Large intestine (tissue), 3 donors: ENCODE measurements around the gene POP4. TPM values are rescaled to one million over a fixed set of nuclear protein-coding genes. Genes with fewer than 3 reads are reported as not detected.

Experiments used
- DNase-seq, 2 donors: peaks; one replicate each; pipeline versions ENCODE4 v3.0.0 to v3.0.0-alpha.2; 2013
- H3K27ac ChIP-seq: one replicate; pipeline ENCODE4 v1.5.1; 2013; ENCODE audit warnings: low read length
- H3K27me3 ChIP-seq: 2 replicates; pipeline ENCODE4 v1.6.1; 2013; ENCODE audit warnings: low read length; ENCODE audit not compliant: control insufficient read depth, insufficient read depth
- H3K36me3 ChIP-seq: 2 replicates; pipeline ENCODE4 v1.6.1; 2013; ENCODE audit warnings: low read length; ENCODE audit not compliant: control insufficient read depth, insufficient read depth
- H3K4me1 ChIP-seq: one replicate; pipeline ENCODE4 v1.6.1; 2013; ENCODE audit warnings: low read length; ENCODE audit not compliant: control insufficient read depth, insufficient read depth
- H3K4me3 ChIP-seq: one replicate; pipeline ENCODE4 v1.5.1; 2013; ENCODE audit warnings: low read length
- H3K9me3 ChIP-seq: one replicate; pipeline ENCODE4 v1.6.1; 2013; ENCODE audit warnings: mild to moderate bottlenecking, low read depth, low read length, moderate library complexity; ENCODE audit not compliant: control insufficient read depth
- WGBS: methylation state at CpG from one replicate; pipeline ENCODE4 v1.1.5; 2013; ENCODE audit warnings: low lambda C conversion rate; ENCODE audit not compliant: insufficient coverage; 5-methylcytosine and 5-hydroxymethylcytosine counted together
- polyA plus RNA-seq: library from polyadenylated mRNA; unstranded; fragments of 120-200 nt; gene quantifications from one replicate; pipeline ENCODE4 v1.2.1, GENCODE V29; 2013

The POP4 gene
- polyA plus RNA-seq, 1 donor: 60.7 TPM

DNA sequence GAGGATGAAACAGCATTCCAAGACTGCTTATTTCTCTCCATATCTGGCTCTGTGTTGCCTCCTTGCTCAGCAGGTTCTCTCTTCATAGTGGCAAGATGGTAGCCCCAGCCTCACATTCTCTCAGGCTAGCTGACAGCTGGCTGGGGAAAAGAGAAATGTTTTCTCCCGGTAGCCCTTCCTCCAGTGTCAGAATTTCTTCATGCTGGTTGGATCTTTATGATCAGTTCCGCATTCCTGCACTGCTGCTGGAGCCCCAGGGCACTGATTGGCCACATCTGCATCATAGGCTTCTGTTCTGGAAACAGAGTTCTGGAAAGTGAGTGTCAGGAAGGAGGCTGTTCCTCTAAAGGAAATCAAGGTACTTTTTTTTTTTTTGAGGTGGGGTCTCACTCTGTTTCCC is 24.6 kb downstream of the POP4 start:
- no peaks in the 10 kb centered on the region for H3K36me3 ChIP-seq
- no peak for DNase-seq
- WGBS: no CpG with 5 or more reads among the region's 2 CpGs
- no peak overlapping the region for H3K27ac ChIP-seq
- no peaks in the 10 kb centered on the region for H3K4me1 ChIP-seq
- no peaks in the 10 kb centered on the region for H3K27me3 ChIP-seq
- H3K4me3 ChIP-seq: no peak overlapping the region
- no peaks in the 10 kb centered on the region for H3K9me3 ChIP-seq

DNA sequence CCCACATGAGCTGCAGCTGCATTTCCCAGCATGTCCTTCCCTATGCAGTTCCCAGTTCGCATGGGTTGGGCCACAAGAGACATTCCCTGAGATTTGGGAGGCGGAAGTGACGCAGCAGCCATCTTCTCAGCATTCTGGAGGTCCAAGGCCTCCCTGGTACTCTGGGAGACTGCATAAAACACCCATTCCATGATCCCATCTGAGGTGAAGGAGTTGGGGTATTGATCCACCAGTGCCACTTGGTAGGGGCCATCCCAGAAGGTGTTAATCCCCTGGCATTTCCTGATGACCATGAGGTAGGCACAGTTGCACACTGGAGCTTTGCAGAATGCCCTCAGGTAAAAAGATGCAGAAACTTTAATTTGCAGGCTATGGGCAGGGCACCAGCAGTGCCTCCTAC is 25.4 kb downstream of the POP4 start:
- H3K27ac ChIP-seq: no peak overlapping the region
- H3K4me3 ChIP-seq: no peak overlapping the region
- H3K4me1 ChIP-seq: no peaks in the 10 kb centered on the region
- no peaks in the 10 kb centered on the region for H3K36me3 ChIP-seq
- no peak for DNase-seq
- no peaks in the 10 kb centered on the region for H3K9me3 ChIP-seq
- WGBS: no CpG with 5 or more reads among the region's 3 CpGs
- no peaks in the 10 kb centered on the region for H3K27me3 ChIP-seq

DNA sequence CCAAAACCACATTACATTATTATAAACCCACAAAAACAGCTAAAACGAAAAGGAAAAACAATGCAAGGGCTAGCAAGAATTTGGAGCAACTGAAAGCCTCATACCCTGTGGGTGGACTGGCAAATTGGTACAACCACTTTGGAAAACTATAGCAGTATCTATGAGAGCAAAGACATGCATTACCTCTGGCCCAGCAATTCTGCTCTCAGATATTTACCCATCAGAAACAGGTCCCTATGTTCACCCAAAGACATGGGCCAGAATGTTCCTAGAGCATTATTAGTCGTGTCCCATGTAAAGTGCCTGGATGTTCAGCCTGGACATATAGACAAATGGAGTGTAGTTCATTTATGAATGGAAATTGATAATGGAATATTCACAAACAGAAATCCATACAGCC is 27.9 kb downstream of the POP4 start:
- H3K9me3 ChIP-seq: no peaks in the 10 kb centered on the region
- no peaks in the 10 kb centered on the region for H3K4me1 ChIP-seq
- WGBS: 80% methylated on average over 1 of the region's 2 CpGs
- no peaks in the 10 kb centered on the region for H3K27me3 ChIP-seq
- H3K36me3 ChIP-seq: no peaks in the 10 kb centered on the region
- H3K4me3 ChIP-seq: no peak overlapping the region
- no peak for DNase-seq
- H3K27ac ChIP-seq: no peak overlapping the region

DNA sequence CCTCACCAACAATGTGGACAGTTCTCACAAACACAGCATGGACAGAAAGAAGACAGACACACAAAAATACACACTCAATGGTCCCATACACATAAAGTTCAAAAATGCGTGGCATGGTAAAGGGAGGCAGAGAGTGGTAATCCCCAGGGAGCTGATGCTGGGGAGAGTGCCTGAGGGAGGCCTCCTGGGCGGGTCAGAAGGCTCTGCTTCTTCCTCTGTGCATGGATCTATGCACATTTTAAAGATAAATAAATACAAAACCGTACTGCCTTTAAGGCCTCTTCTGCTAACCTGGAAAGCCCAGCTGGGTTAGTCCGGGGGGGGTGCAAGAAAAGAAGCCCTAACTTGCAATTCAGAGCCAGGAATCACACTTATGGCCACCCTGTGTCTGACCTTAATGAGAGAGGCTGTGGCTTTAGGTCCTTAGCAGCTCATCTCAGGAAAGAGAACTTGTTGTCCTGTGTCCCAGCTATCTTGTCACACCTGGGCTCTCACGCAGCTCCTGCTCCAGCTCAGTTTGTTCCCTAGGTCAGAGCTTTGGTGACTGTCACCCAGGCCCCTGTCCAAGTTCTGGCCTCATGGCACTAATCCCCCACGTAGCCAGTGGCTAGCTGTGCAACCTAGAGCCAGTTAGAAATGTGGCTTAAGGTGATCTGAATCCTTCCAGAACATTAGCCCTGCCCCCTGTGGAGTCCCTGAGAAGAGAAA is 28.5 kb downstream of the POP4 start:
- DNase-seq: no peak
- Histone ChIP-seq H3K9me3 (no peaks in the 10 kb centered on the region), H3K4me1 (no peaks in the 10 kb centered on the region), H3K27ac (no peak overlapping the region), H3K4me3 (no peak overlapping the region), H3K27me3 (no peaks in the 10 kb centered on the region), H3K36me3 (no peaks in the 10 kb centered on the region)
- WGBS: no CpG with 5 or more reads among the region's 6 CpGs

DNA sequence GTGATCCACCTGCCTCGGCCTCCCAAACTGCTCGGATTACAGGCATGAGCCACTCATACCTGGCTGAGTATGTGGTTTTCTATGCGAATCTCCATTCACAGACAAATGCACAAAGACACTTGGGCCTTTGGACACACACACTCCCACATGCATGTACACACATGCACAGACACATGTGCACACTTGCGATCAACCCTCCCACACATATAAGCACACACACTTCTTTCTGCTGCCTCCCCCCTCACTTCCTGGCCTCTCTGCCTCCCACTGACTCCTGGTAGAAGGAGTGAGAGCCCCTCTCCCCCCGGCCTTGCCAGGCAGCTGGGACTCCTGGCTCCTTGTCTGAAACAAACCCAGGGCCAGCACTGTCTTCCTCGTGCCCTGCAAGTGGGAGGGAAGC is 29.9 kb downstream of the POP4 start:
- Histone ChIP-seq H3K27me3 (no peaks in the 10 kb centered on the region), H3K4me3 (no peak overlapping the region), H3K36me3 (no peaks in the 10 kb centered on the region), H3K9me3 (no peaks in the 10 kb centered on the region), H3K4me1 (no peaks in the 10 kb centered on the region), H3K27ac (no peak overlapping the region)
- no CpG with 5 or more reads among the region's 6 CpGs for WGBS
- no peak for DNase-seq

DNA sequence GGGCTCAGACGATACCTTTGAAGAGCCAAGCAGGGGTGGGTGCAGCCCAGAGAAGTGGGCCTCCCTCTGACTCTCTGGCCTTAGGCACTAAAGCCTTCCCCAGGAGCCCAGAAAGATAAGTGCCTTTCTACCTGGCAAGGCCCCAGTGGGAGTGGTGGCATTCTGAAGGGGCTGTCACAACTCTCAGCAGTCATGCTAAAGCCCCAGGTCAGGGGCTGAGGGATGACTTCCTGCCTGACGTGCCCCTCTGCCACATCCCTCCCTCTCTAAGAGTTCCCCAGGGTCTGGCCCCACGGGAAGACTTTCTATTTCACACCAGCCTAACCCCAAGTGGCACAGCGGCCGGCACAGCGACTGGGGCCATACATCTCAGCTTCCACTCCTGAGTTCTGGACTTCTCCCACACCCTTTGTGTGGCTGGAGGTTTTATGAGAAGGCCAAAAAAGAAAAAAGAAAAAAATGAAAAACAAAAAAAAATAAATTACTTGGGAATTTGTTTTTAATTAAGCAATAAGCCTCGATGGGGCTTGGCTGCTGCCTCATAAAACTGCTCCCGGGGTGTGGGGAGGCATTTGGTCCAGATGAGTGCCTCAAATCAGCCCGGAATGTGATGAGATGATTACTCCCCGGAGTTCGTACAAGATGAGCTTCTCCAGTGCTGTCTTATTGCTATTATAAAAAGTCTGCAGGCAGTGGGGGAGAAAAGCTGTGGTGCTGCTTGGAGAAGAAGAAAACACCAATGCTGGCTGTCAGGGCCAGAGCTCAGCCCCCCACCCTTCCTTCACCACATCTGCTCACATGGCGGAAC is 30.7 kb downstream of the POP4 start:
- DNase-seq: no peak
- no peaks in the 10 kb centered on the region for H3K4me1 ChIP-seq
- H3K4me3 ChIP-seq: no peak overlapping the region
- no peaks in the 10 kb centered on the region for H3K36me3 ChIP-seq
- H3K27ac ChIP-seq: no peak overlapping the region
- H3K9me3 ChIP-seq: no peaks in the 10 kb centered on the region
- 67% methylated on average over 3 of the region's 12 CpGs for WGBS
- H3K27me3 ChIP-seq: no peaks in the 10 kb centered on the region

DNA sequence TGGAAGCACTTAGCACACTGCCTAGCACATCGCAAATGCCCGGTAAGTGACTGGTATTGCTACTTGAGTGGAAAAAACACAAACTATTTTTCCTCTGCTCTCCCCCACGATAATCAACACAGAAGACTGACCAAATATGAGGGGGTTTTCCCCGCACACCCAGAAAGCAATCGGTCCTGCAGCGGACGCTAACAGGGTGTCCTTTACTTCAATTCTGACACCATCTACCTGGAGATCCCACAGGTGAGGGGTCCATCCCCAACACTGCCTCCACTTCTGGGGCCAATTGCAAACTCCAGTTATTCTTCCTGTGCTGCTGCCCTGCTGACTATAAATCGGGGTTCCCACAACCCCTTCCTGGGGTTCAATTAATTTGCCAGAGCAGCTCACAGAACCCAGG is 33.0 kb downstream of the POP4 start:
- no CpG with 5 or more reads among the region's 8 CpGs for WGBS
- DNase-seq: no peak
- Histone ChIP-seq H3K4me3 (no peak overlapping the region), H3K36me3 (no peaks in the 10 kb centered on the region), H3K4me1 (no peaks in the 10 kb centered on the region), H3K27ac (no peak overlapping the region), H3K27me3 (no peaks in the 10 kb centered on the region), H3K9me3 (no peaks in the 10 kb centered on the region)

DNA sequence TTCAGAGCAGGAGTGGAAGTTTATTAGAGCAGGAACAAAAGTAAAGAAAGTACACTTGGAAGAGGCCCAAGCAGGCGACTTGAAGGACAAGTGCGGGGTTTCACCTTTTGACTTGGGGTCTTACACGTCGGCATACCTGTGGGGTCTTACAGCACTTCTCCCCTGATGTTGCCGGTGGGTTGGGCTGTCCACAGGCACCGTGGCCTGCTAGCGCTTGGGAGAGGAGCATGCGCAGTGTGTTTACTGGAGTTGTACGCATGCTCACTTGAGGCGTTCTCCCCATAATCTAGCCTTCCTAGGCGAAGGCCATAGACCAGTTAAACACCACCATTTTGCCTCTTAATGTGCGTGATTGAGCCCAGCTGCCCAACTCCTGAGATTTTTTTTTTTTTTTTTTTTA is 34.1 kb downstream of the POP4 start:
- H3K27me3 ChIP-seq: peaks cover 3% of the 10 kb centered on the region
- no peaks in the 10 kb centered on the region for H3K4me1 ChIP-seq
- no peak for DNase-seq
- H3K27ac ChIP-seq: no peak overlapping the region
- no peaks in the 10 kb centered on the region for H3K9me3 ChIP-seq
- WGBS: no CpG with 5 or more reads among the region's 12 CpGs
- no peaks in the 10 kb centered on the region for H3K36me3 ChIP-seq
- no peak overlapping the region for H3K4me3 ChIP-seq

DNA sequence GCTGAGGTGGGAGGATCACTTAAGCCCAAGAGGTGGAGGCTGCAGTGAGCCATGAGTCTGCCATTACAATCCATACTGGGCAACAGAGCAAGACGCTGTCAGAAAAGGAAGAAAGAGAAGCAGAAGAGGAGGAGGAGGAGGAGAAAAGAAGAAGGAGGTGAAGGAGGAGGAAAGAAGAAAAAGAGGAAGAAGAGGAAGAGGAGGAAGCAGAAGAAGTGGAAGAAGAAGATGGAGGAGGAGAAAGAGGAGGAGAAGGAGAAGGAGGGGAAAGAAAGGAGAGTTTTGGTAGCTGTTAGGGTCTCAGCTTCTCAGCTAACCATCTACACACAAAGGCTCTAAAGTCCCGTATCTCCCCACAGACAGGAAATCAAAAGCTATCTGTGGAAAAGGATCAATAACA is 35.5 kb downstream of the POP4 start:
- H3K4me3 ChIP-seq: no peak overlapping the region
- WGBS: 100% methylated on average over 1 of the region's 2 CpGs
- H3K36me3 ChIP-seq: no peaks in the 10 kb centered on the region
- no peaks in the 10 kb centered on the region for H3K9me3 ChIP-seq
- no peak for DNase-seq
- H3K27ac ChIP-seq: no peak overlapping the region
- peaks cover 6% of the 10 kb centered on the region for H3K27me3 ChIP-seq
- H3K4me1 ChIP-seq: no peaks in the 10 kb centered on the region

DNA sequence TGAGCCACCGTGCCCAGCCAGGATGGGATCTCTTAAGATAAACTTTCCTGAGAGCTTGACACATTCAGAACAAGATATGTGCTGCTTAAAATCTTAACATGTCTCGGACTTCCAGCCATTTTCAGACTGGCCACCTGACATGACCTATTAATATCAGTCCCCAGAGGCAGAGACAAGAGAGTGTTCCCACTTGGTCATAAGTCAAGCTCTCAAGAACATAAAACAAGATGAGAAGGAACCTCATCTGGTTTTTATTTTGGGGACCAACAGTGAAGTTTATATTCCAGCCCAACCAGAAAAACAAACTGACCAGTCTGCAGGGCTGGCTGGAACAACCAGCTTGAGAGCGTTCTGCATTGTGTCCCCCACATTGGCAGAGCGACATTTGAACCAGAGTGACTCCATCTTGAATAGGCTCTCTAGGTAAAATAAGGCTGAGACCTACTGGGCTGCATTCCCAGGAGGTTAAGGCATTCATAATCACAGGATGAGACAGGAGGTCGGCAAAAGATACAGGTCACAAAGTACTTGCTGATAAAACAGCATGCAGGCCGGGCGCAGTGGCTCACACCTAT is 37.4 kb downstream of the POP4 start:
- Histone ChIP-seq H3K4me1 (no peaks in the 10 kb centered on the region), H3K9me3 (no peaks in the 10 kb centered on the region), H3K27me3 (peaks cover 6% of the 10 kb centered on the region), H3K4me3 (no peak overlapping the region), H3K36me3 (no peaks in the 10 kb centered on the region), H3K27ac (no peak overlapping the region)
- DNase-seq: no peak
- WGBS: no CpG with 5 or more reads among the region's 7 CpGs
